RCC 7860 (cell line): ENCODE results near the gene MAGI1.
"Not testable (repeated sequence)": the region's sequence is repeated elsewhere in the genome, so short reads cannot be mapped to it uniquely, and the experiment has no call there.

ENCODE experiments used
- DNase-seq: peaks from one replicate; pipeline ENCODE4 v3.0.0-alpha.2; 2015; ENCODE audit warnings: low spot score
- FAIRE-seq: peaks from 2 replicates; lab custom pipeline; 2012; peaks lifted over from hg19 to GRCh38; lab: Jason Lieb, UNC

MAGI1 gene

GRCh38 chr3:66041116-66041515, 2.4 kb upstream of the MAGI1 start:
- FAIRE-seq = no peak

GRCh38 chr3:66039590-66039887, 821 bp upstream of the MAGI1 start:
- FAIRE-seq (no peak), DNase-seq (no peak)

More at GRCh38 chr3:66041116-66041515, 2.4 kb upstream of the MAGI1 start:
- DNase-seq = no peak

- FAIRE-seq (no peak), DNase-seq (no peak)
These were observed 363 bp downstream of the MAGI1 start for GRCh38 chr3:66038384-66038725.

- FAIRE-seq (no peak), DNase-seq (no peak)
These were observed 740 bp downstream of the MAGI1 start for GRCh38 chr3:66037986-66038369.

- no peak for DNase-seq
These were observed 1.3 kb downstream of the MAGI1 start for GRCh38 chr3:66037330-66037985.

GRCh38 chr3:66036586-66037148, 2.1 kb downstream of the MAGI1 start:
- DNase-seq (no peak), FAIRE-seq (no peak)

More at GRCh38 chr3:66037330-66037985, 1.3 kb downstream of the MAGI1 start:
- FAIRE-seq = no peak

GRCh38 chr3:66035763-66036477, 2.8 kb downstream of the MAGI1 start:
- DNase-seq (no peak), FAIRE-seq (no peak)

- no peak for DNase-seq
- FAIRE-seq = no peak
These were observed 5.2 kb downstream of the MAGI1 start for GRCh38 chr3:66033241-66034138.

GRCh38 chr3:66031102-66031698, 7.5 kb downstream of the MAGI1 start:
- FAIRE-seq = no peak
- no peak for DNase-seq

GRCh38 chr3:66029443-66029842, 9.3 kb downstream of the MAGI1 start:
- FAIRE-seq (no peak), DNase-seq (no peak)

GRCh38 chr3:66029014-66029413, 9.7 kb downstream of the MAGI1 start:
- DNase-seq = no peak
- FAIRE-seq = no peak

GRCh38 chr3:66028457-66028856, 10.3 kb downstream of the MAGI1 start:
- no peak for DNase-seq
- FAIRE-seq = no peak

GRCh38 chr3:66027099-66027498, 11.6 kb downstream of the MAGI1 start:
- not testable (repeated sequence) for DNase-seq, FAIRE-seq

GRCh38 chr3:66023738-66024385, 14.9 kb downstream of the MAGI1 start:
- DNase-seq (no peak), FAIRE-seq (no peak)

- FAIRE-seq = no peak
- DNase-seq = no peak
These were observed 15.5 kb downstream of the MAGI1 start for GRCh38 chr3:66023229-66023628.

- no peak for FAIRE-seq
- no peak for DNase-seq
These were observed 17.0 kb downstream of the MAGI1 start for GRCh38 chr3:66021731-66022131.

GRCh38 chr3:66019896-66020295, 18.8 kb downstream of the MAGI1 start:
- no peak for DNase-seq
- FAIRE-seq = no peak

GRCh38 chr3:66018057-66019033, 20.4 kb downstream of the MAGI1 start:
- FAIRE-seq (no peak), DNase-seq (no peak)

GRCh38 chr3:66017591-66017990, 21.1 kb downstream of the MAGI1 start:
- DNase-seq (no peak), FAIRE-seq (no peak)
